Esophagus squamous epithelium (tissue), 5 donors: ENCODE results near the gene SPIB. TPM values are rescaled to one million over a fixed set of nuclear protein-coding genes. Genes with fewer than 3 reads are reported as not detected.
"Not testable (repeated sequence)": the region's sequence is repeated elsewhere in the genome, so short reads cannot be mapped to it uniquely, and the experiment has no call there.

Experiments used
- DNase-seq: peaks from one replicate; lab custom pipeline; 2025; lab: John Stamatoyannopoulos, UW
- H3K27ac ChIP-seq, 4 donors: fragments of 200-600 bp; sonication (generic); one replicate each; pipeline ENCODE4 v1.5.1; 2016 to 2019; ENCODE audit warnings: mild to moderate bottlenecking in 1 of 4
- H3K27me3 ChIP-seq, 4 donors: fragments of 200-600 bp; sonication (generic); 1 replicate in 3 of 4; 2 replicates in 1 of 4; pipeline versions ENCODE4 v1.5.1 to v1.6.0; 2017 to 2021; ENCODE audit warnings: antibody characterized with exemption in 1 of 4
- H3K36me3 ChIP-seq, 3 donors: fragments of 200-600 bp; sonication (generic); one replicate each; pipeline ENCODE4 v1.5.1; 2016 to 2019
- H3K4me1 ChIP-seq, 3 donors: fragments of 200-600 bp; sonication (generic); one replicate each; pipeline ENCODE4 v1.5.1; 2017 to 2019
- H3K4me3 ChIP-seq, 4 donors: fragments of 200-600 bp; sonication (generic); 1 replicate in 3 of 4; 2 replicates in 1 of 4; pipeline ENCODE4 v1.5.1; 2016 to 2019; ENCODE audit warnings: mild to moderate bottlenecking in 2 of 4, moderate library complexity in 1 of 4
- H3K9me3 ChIP-seq, 3 donors: fragments of 200-600 bp; sonication (generic); one replicate each; pipeline ENCODE4 v1.5.1; 2016 to 2019
- CTCF ChIP-seq, 6 experiments: fragments of 450-650 bp in 4 of 6; fragments of 200-600 bp in 2 of 6; sonication (generic) in 2 of 6; IDR thresholded peaks; one replicate each; pipeline ENCODE4 v1.5.1; 2016 to 2019; ENCODE audit warnings: antibody characterized with exemption in 6 of 6, mild to moderate bottlenecking in 4 of 6, moderate library complexity in 4 of 6
- POLR2A ChIP-seq, 4 donors: fragments of 450-650 bp; IDR thresholded peaks; one replicate each; pipeline ENCODE4 v1.6.1; 2017; ENCODE audit warnings: antibody characterized with exemption in 4 of 4, mild to moderate bottlenecking in 4 of 4, moderate library complexity in 3 of 4
- WGBS, 2 donors: methylation state at CpG; one replicate each; pipeline ENCODE4 v1.1.5; 2018; 5-methylcytosine and 5-hydroxymethylcytosine counted together
- intact Hi-C: fragments of 100-400 bp; cut with DNase I; formaldehyde crosslinking; loops from one replicate; pipeline ENCODE4 v1.15.0; 2022
- total RNA-seq, 4 donors: library from RNA; depleted of rRNA; stranded (reverse); fragments of >200 nt; gene quantifications; one replicate each; pipeline ENCODE4 v1.1.0, GENCODE V29; 2016
- donor health status: DM: yes; HTN: yes; CAD: no.

Gene SPIB
- total RNA-seq, 4 donors from 2014 or later: 0.32 TPM; not detected in 3

- H3K27me3 ChIP-seq: peaks cover 0 to 64% (median 3%) of the 10 kb centered on the region in 4 donors
- H3K4me3 ChIP-seq: no peak overlapping the region
- no peak for DNase-seq
- intact Hi-C loops: no loop called here
- TF ChIP-seq POLR2A (IDR thresholded peaks at IDR 0.05) (no peak), CTCF (IDR thresholded peaks at IDR 0.05) (no peak)
- 71 to 81% methylated on average over 7 to 9 of the region's 19 CpGs for WGBS, 2 donors
- no peaks in the 10 kb centered on the region for H3K36me3 ChIP-seq
- H3K27ac ChIP-seq: no peak overlapping the region
- H3K9me3 ChIP-seq: no peaks in the 10 kb centered on the region
- H3K4me1 ChIP-seq: peaks cover 6 to 22% (median 15%) of the 10 kb centered on the region in 3 donors
Observed at GRCh38 chr19:50433201-50434180, 14.8 kb downstream of the SPIB start.

GRCh38 chr19:50434525-50434924 lies 15.8 kb downstream of the SPIB start:
- intact Hi-C loops: no loop called here
- Histone ChIP-seq H3K27me3 (peaks cover 0 to 54% (median 3%) of the 10 kb centered on the region in 4 donors), H3K4me1 (peaks cover 6 to 21% (median 15%) of the 10 kb centered on the region in 3 donors), H3K36me3 (no peaks in the 10 kb centered on the region), H3K4me3 (no peak overlapping the region), H3K27ac (no peak overlapping the region), H3K9me3 (no peaks in the 10 kb centered on the region)
- 53 to 55% methylated on average over 3 of the region's 12 CpGs for WGBS, 2 donors
- TF ChIP-seq POLR2A (IDR thresholded peaks at IDR 0.05) (no peak), CTCF (IDR thresholded peaks at IDR 0.05) (no peak)
- no peak for DNase-seq

DNA sequence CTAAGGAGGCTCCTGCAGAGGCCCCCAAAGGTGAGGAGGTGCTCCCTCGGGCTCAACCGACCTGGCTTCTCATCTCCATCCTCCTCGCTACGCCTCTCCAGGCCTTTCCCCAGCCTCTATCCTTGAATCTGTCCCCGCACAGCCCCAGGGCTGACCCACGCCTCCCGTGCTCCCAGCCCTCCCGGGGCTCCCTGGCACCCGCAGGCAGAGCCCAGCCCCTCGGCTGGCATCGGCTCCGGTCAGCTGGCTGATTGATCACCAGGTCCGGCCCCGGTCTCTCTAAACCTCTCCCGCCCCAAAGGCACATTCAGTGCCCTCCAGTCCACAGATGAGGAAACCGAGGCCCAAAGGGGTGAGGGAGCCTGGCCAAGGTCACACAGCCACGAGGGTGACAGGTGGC lies 16.5 kb downstream of the SPIB start:
- H3K27ac ChIP-seq: no peak overlapping the region
- intact Hi-C loops: no loop called here
- no peak for DNase-seq
- no peak overlapping the region for H3K4me3 ChIP-seq
- 74 to 81% methylated on average over 3 to 15 of the region's 17 CpGs for WGBS, 2 donors
- H3K9me3 ChIP-seq: no peaks in the 10 kb centered on the region
- peaks cover 0 to 47% (median 3%) of the 10 kb centered on the region in 4 donors for H3K27me3 ChIP-seq
- TF ChIP-seq CTCF (IDR thresholded peaks at IDR 0.05) (no peak), POLR2A (IDR thresholded peaks at IDR 0.05) (no peak)
- H3K36me3 ChIP-seq: no peaks in the 10 kb centered on the region
- H3K4me1 ChIP-seq: peaks cover 6 to 21% (median 15%) of the 10 kb centered on the region in 3 donors

DNA sequence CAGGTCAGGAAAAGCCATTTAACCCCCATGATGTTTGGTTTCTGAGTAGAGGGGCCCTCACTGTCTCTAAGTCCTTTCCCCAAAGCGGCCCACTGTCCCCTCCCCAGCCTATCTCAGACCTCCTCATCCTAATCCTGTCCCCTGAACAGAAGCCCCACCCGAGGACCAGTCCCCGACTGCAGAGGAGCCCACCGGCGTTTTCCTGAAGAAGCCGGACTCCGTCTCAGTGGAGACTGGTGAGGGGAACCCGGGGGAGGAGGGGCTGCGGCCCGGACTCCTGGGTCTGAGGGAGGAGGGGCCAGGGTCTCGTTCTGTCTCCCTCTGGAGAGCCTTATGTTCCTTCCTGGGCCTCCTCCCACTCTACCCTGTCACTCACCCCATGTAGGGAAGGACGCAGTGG lies 16.9 kb downstream of the SPIB start:
- peaks cover 6 to 21% (median 15%) of the 10 kb centered on the region in 3 donors for H3K4me1 ChIP-seq
- 100% methylated on average over 1 of the region's 12 CpGs; no CpG with 5 or more reads in 1 of the 2 donors for WGBS, 2 donors
- DNase-seq: no peak
- intact Hi-C loops: no loop called here
- no peaks in the 10 kb centered on the region for H3K36me3 ChIP-seq
- H3K9me3 ChIP-seq: no peaks in the 10 kb centered on the region
- H3K27me3 ChIP-seq: peaks cover 0 to 43% (median 3%) of the 10 kb centered on the region in 4 donors
- no peak overlapping the region for H3K4me3 ChIP-seq
- no peak for TF ChIP-seq CTCF (IDR thresholded peaks at IDR 0.05)
- no peak for TF ChIP-seq POLR2A (IDR thresholded peaks at IDR 0.05)
- no peak overlapping the region for H3K27ac ChIP-seq

- H3K27me3 ChIP-seq: peaks cover 0 to 25% (median 0%) of the 10 kb centered on the region in 4 donors
- no peaks in the 10 kb centered on the region for H3K36me3 ChIP-seq
- 89 to 91% methylated on average over 5 of the region's 5 CpGs for WGBS, 2 donors
- no peak overlapping the region for H3K27ac ChIP-seq
- H3K4me3 ChIP-seq: no peak overlapping the region
- H3K4me1 ChIP-seq: no peaks in the 10 kb centered on the region
- DNase-seq: no peak
- H3K9me3 ChIP-seq: no peaks in the 10 kb centered on the region
- TF ChIP-seq CTCF (IDR thresholded peaks at IDR 0.05): no peak
- TF ChIP-seq POLR2A (IDR thresholded peaks at IDR 0.05): no peak
- intact Hi-C loops: no loop called here
Observed at GRCh38 chr19:50437862-50438449, 19.2 kb downstream of the SPIB start.

DNA sequence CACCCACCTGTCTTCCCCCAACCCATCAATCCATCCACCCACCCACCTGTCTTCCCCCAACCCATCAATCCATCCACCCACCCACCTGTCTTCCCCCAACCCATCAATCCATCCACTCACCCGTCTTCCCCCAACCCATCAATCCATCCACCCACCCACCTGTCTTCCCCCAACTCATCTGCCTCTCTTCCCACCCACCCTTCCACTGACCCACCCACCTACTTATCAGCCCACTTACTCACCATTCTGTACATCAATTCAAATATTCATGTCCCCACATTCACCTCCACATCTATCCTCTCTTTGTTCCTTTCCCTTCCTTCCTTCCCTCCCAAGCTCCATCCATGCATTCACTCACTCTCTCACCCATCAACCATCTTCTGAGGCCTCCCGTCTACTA lies 20.4 kb downstream of the SPIB start:
- H3K27me3 ChIP-seq: peaks cover 0 to 13% (median 0%) of the 10 kb centered on the region in 4 donors
- intact Hi-C loops, H3K4me1 ChIP-seq, H3K9me3 ChIP-seq, H3K27ac ChIP-seq, H3K4me3 ChIP-seq, H3K36me3 ChIP-seq, DNase-seq: not testable (repeated sequence)
- 50 to 71% methylated on average over 2 of the region's 2 CpGs for WGBS, 2 donors
